Gastrocnemius medialis (tissue), 4 donors: ENCODE measurements around the gene OSGEP. TPM values are rescaled to one million over a fixed set of nuclear protein-coding genes. Genes with fewer than 3 reads are reported as not detected.
A peak's percentile ranks its signal among the peaks of the same experiment; 100 is the strongest.

Experiments
- ATAC-seq, 2 donors: fragments of 150-250 bp; one replicate each; pipeline ENCODE4 v1.9.1; 2016
- DNase-seq, 2 donors: peaks; one replicate each; pipeline ENCODE4 v3.0.0-alpha.2; 2019
- H3K27ac ChIP-seq, 4 donors: fragments of 200-600 bp; sonication (generic); 1 replicate in 1 of 4; 2 replicates in 3 of 4; pipeline ENCODE4 v1.5.1; 2016 to 2018; ENCODE audit warnings: mild to moderate bottlenecking in 2 of 4, moderate library complexity in 1 of 4
- H3K27me3 ChIP-seq, 3 donors: fragments of 200-600 bp; sonication (generic) in 2 of 3; 1 replicate in 1 of 3; 2 replicates in 2 of 3; pipeline versions ENCODE4 v1.5.1 to v1.6.0; 2016 to 2019; ENCODE audit warnings: mild to moderate bottlenecking in 1 of 3, moderate library complexity in 1 of 3
- H3K36me3 ChIP-seq, 2 donors: fragments of 200-600 bp; sonication (generic) in 1 of 2; one replicate each; pipeline ENCODE4 v1.5.1; 2017 to 2018
- H3K4me1 ChIP-seq, 2 donors: fragments of 200-600 bp; sonication (generic) in 1 of 2; one replicate each; pipeline ENCODE4 v1.5.1; 2016 to 2017; ENCODE audit warnings: mild to moderate bottlenecking in 2 of 2
- H3K4me3 ChIP-seq, 4 donors: fragments of 200-600 bp; sonication (generic) in 3 of 4; 1 replicate in 1 of 4; 2 replicates in 3 of 4; pipeline ENCODE4 v1.5.1; 2016 to 2019; ENCODE audit warnings: mild to moderate bottlenecking in 2 of 4
- H3K9me3 ChIP-seq, 3 donors: fragments of 200-600 bp; sonication (generic) in 2 of 3; 1 replicate in 1 of 3; 2 replicates in 2 of 3; pipeline ENCODE4 v1.5.1; 2016 to 2019
- CTCF ChIP-seq, 5 experiments: fragments of 450-650 bp in 3 of 5; fragments of 200-600 bp in 2 of 5; sonication (generic) in 2 of 5; IDR thresholded peaks in 4 of 5; conservative IDR thresholded peaks in 1 of 5; 1 replicate in 4 of 5; 2 replicates in 1 of 5; pipeline ENCODE4 v1.5.1; 2016 to 2019; ENCODE audit warnings: antibody characterized with exemption in 5 of 5, mild to moderate bottlenecking in 3 of 5, moderate library complexity in 3 of 5
- POLR2A ChIP-seq, 2 donors: fragments of 450-650 bp; IDR thresholded peaks; one replicate each; pipeline ENCODE4 v1.6.1; 2017; ENCODE audit warnings: antibody characterized with exemption in 2 of 2, mild to moderate bottlenecking in 2 of 2, moderate library complexity in 2 of 2
- in situ Hi-C, 4 donors: fragments of 200-750 bp; cut with MboI; loops; one replicate each; pipeline versions ENCODE4 v1.15.0 to v1.8.0; 2017; ENCODE audit warnings: low sequenced_read_pairs in 4 of 4
- intact Hi-C: fragments of 100-400 bp; cut with DNase I; formaldehyde crosslinking; loops from one replicate; pipeline ENCODE4 v1.15.1; 2023; ENCODE audit warnings: low total_unique reads
- total RNA-seq, 4 donors: library from RNA; depleted of rRNA; stranded (reverse); fragments of >200 nt; gene quantifications; one replicate each; pipeline versions ENCODE4 v1.1.0 to v1.2.3, GENCODE V29; 2016

OSGEP gene
- total RNA-seq, 4 donors from 2014 or later, result 15.8 to 21.7 (median 20.5) TPM

GRCh38 chr14:20417250-20418186 is 37.1 kb downstream of the OSGEP start:
- Histone ChIP-seq H3K27ac (peak overlapping the region in 1 of 4 donors; percentile 68), H3K9me3 (no peaks in the 10 kb centered on the region), H3K36me3 (no peaks in the 10 kb centered on the region), H3K4me3 (no peak overlapping the region), H3K4me1 (peaks cover 6 to 15% of the 10 kb centered on the region in 2 donors), H3K27me3 (no peaks in the 10 kb centered on the region)
- in situ Hi-C loops, result loop anchor here in 3 of 4 donors (10.0 to 25.0 kb wide), 2 partner anchors 47 to 195 kb away; partner anchors contain the start of genes PIP4P1 (in 1 of the 3) and PNP (in 1 of the 3)
- no peak for DNase-seq
- intact Hi-C loops, result no loop called here
- TF ChIP-seq CTCF (IDR thresholded peaks at IDR 0.05 in 4 of 5, conservative IDR thresholded peaks at IDR 0.05 in 1 of 5) (no peak), POLR2A (IDR thresholded peaks at IDR 0.05) (no peak)
- no peak for ATAC-seq

- Histone ChIP-seq H3K27ac (peak overlapping the region; percentile 40 to 68 (median 47)), H3K9me3 (no peaks in the 10 kb centered on the region), H3K4me3 (no peak overlapping the region), H3K4me1 (peaks cover 19 to 24% of the 10 kb centered on the region in 2 donors), H3K36me3 (no peaks in the 10 kb centered on the region), H3K27me3 (no peaks in the 10 kb centered on the region)
- in situ Hi-C loops (loop anchor here in 3 of 4 donors (10.0 to 25.0 kb wide), 2 partner anchors 49 to 196 kb away; partner anchors contain the start of genes PIP4P1 (in 1 of the 3) and PNP (in 1 of the 3)), intact Hi-C loops (no loop called here)
- no peak for ATAC-seq
- no peak for DNase-seq
- TF ChIP-seq CTCF (IDR thresholded peaks at IDR 0.05 in 4 of 5, conservative IDR thresholded peaks at IDR 0.05 in 1 of 5) (no peak), POLR2A (IDR thresholded peaks at IDR 0.05) (no peak)
Measured at GRCh38 chr14:20416223-20416622, 38.4 kb downstream of the OSGEP start.

GRCh38 chr14:20415782-20416206 is 38.8 kb downstream of the OSGEP start:
- H3K4me3 ChIP-seq, result no peak overlapping the region
- TF ChIP-seq CTCF (IDR thresholded peaks at IDR 0.05 in 4 of 5, conservative IDR thresholded peaks at IDR 0.05 in 1 of 5) (peak; percentile 36 to 58 (median 51)), POLR2A (IDR thresholded peaks at IDR 0.05) (no peak)
- no peaks in the 10 kb centered on the region for H3K27me3 ChIP-seq
- peak; percentile 21 to 37 for ATAC-seq
- no peak for DNase-seq
- H3K36me3 ChIP-seq, result no peaks in the 10 kb centered on the region
- in situ Hi-C loops (loop anchor here in 3 of 4 donors (10.0 to 25.0 kb wide), 2 partner anchors 49 to 197 kb away; partner anchors contain the start of genes PIP4P1 (in 1 of the 3) and PNP (in 1 of the 3)), intact Hi-C loops (no loop called here)
- H3K4me1 ChIP-seq, result peaks cover 19 to 24% of the 10 kb centered on the region in 2 donors
- H3K27ac ChIP-seq, result peak overlapping the region; percentile 40 to 68 (median 47)
- no peaks in the 10 kb centered on the region for H3K9me3 ChIP-seq

GRCh38 chr14:20413744-20414082 is 40.9 kb downstream of the OSGEP start:
- ATAC-seq (peak; percentile 56 to 59), DNase-seq (no peak)
- Histone ChIP-seq H3K9me3 (no peaks in the 10 kb centered on the region), H3K27me3 (no peaks in the 10 kb centered on the region), H3K4me3 (peak overlapping the region; percentile 79 to 91 (median 85)), H3K4me1 (peaks cover 25 to 28% of the 10 kb centered on the region in 2 donors), H3K27ac (peak overlapping the region; percentile 94 to 97 (median 96)), H3K36me3 (no peaks in the 10 kb centered on the region)
- in situ Hi-C loops, result loop anchor here (5.0 to 25.0 kb wide), 5 partner anchors 51 to 199 kb away; partner anchors contain the start of genes PIP4P1 (in 1 of the 4) and PNP (in 1 of the 4)
- TF ChIP-seq CTCF (IDR thresholded peaks at IDR 0.05 in 4 of 5, conservative IDR thresholded peaks at IDR 0.05 in 1 of 5) (no peak), POLR2A (IDR thresholded peaks at IDR 0.05) (no peak)
- intact Hi-C loops, result loop anchor here (1.0 to 2.0 kb wide), 6 partner anchors 21 to 269 kb away; partner anchors contain the start of genes APEX1 and PARP2
